Peyer's patch (tissue), 4 donors: ENCODE measurements around the gene LEMD1.

Source experiments
- POLR2A ChIP-seq, 2 donors: fragments of 450-650 bp; IDR thresholded peaks; one replicate each; pipeline ENCODE4 v1.5.1; 2017; ENCODE audit warnings: antibody characterized with exemption in 2 of 2, mild to moderate bottlenecking in 2 of 2, moderate library complexity in 2 of 2
- TF ChIP-seq, protein P1 (sequence below), 6 experiments: fragments of 450-650 bp in 4 of 6; fragments of 200-600 bp in 2 of 6; sonication (generic) in 1 of 6; IDR thresholded peaks; one replicate each; pipeline ENCODE4 v1.5.1; 2017 to 2019; ENCODE audit warnings: antibody characterized with exemption in 6 of 6, mild to moderate bottlenecking in 3 of 6, moderate library complexity in 1 of 6

- TF ChIP-seq, protein P1, sequence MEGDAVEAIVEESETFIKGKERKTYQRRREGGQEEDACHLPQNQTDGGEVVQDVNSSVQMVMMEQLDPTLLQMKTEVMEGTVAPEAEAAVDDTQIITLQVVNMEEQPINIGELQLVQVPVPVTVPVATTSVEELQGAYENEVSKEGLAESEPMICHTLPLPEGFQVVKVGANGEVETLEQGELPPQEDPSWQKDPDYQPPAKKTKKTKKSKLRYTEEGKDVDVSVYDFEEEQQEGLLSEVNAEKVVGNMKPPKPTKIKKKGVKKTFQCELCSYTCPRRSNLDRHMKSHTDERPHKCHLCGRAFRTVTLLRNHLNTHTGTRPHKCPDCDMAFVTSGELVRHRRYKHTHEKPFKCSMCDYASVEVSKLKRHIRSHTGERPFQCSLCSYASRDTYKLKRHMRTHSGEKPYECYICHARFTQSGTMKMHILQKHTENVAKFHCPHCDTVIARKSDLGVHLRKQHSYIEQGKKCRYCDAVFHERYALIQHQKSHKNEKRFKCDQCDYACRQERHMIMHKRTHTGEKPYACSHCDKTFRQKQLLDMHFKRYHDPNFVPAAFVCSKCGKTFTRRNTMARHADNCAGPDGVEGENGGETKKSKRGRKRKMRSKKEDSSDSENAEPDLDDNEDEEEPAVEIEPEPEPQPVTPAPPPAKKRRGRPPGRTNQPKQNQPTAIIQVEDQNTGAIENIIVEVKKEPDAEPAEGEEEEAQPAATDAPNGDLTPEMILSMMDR (IDR thresholded peaks at IDR 0.05), result no peak
- no peak for TF ChIP-seq POLR2A (IDR thresholded peaks at IDR 0.05)
Observed at GRCh38 chr1:205373022-205373797, 48.6 kb downstream of the LEMD1 start.
